Endodermal cell (in vitro differentiated cells): ENCODE measurements around the gene GNAL. TPM values are rescaled to one million over a fixed set of nuclear protein-coding genes. Genes with fewer than 3 reads are reported as not detected.
"Not testable (repeated sequence)": the region's sequence is repeated elsewhere in the genome, so short reads cannot be mapped to it uniquely, and the experiment has no call there.

Source experiments
- DNase-seq: peaks from one replicate; pipeline ENCODE4 v3.0.0-alpha.2; 2017
- H3K27ac ChIP-seq: 2 replicates; pipeline ENCODE4 v1.5.1; 2013; ENCODE audit warnings: mild to moderate bottlenecking, low read depth, low read length, moderate library complexity
- H3K27me3 ChIP-seq: 2 replicates; pipeline ENCODE4 v1.6.1; 2013; ENCODE audit warnings: mild to moderate bottlenecking, low read length, moderate library complexity; ENCODE audit not compliant: insufficient read depth, control insufficient read depth, poor library complexity, severe bottlenecking
- H3K36me3 ChIP-seq: 2 replicates; pipeline ENCODE4 v1.7.0; 2013; ENCODE audit warnings: mild to moderate bottlenecking, low read length, moderate library complexity; ENCODE audit not compliant: control insufficient read depth, insufficient read depth
- H3K4me1 ChIP-seq: one replicate; pipeline ENCODE4 v1.7.0; 2013; ENCODE audit warnings: low read length; ENCODE audit not compliant: control insufficient read depth, insufficient read depth
- H3K4me3 ChIP-seq: 2 replicates; pipeline ENCODE4 v1.5.1; 2013; ENCODE audit warnings: mild to moderate bottlenecking, low read length, moderate library complexity
- H3K9ac ChIP-seq: 2 replicates; pipeline ENCODE4 v1.6.1; 2013; ENCODE audit warnings: mild to moderate bottlenecking, low read length, moderate library complexity; ENCODE audit not compliant: poor library complexity, severe bottlenecking; ENCODE audit errors: extremely low read depth
- H3K9me3 ChIP-seq: 2 replicates; pipeline ENCODE4 v1.6.1; 2013; ENCODE audit warnings: mild to moderate bottlenecking, low read length, moderate library complexity; ENCODE audit not compliant: control insufficient read depth
- H3K27ac Mint-ChIP-seq: 2 replicates; pipeline ENCODE4 v1.8.0; 2020; ENCODE audit warnings: mixed read lengths
- H3K27me3 Mint-ChIP-seq: 2 replicates; pipeline ENCODE4 v1.8.0; 2021; ENCODE audit warnings: mild to moderate bottlenecking, mixed read lengths; ENCODE audit not compliant: insufficient read depth
- H3K36me3 Mint-ChIP-seq: 2 replicates; pipeline ENCODE4 v1.8.0; 2020; ENCODE audit warnings: low read depth, mixed read lengths
- H3K4me1 Mint-ChIP-seq: 2 replicates; pipeline ENCODE4 v1.8.0; 2020; ENCODE audit warnings: mixed read lengths
- H3K4me3 Mint-ChIP-seq: 2 replicates; pipeline ENCODE4 v1.8.0; 2020; ENCODE audit warnings: mild to moderate bottlenecking, moderate library complexity, mixed read lengths
- H3K9me3 Mint-ChIP-seq: 2 replicates; pipeline ENCODE4 v1.8.0; 2020; ENCODE audit warnings: mild to moderate bottlenecking, mixed read lengths
- CTCF ChIP-seq: fragments of 200-600 bp; sonication (generic); conservative IDR thresholded peaks from 2 replicates; pipeline ENCODE4 v1.5.0; 2021; ENCODE audit warnings: antibody characterized with exemption, mild to moderate bottlenecking
- WGBS, 2 experiments: methylation state at CpG; one replicate each; pipeline versions ENCODE4 v1.1.5 to v1.1.7; 2013; ENCODE audit warnings: missing lambda C conversion rate in 2 of 2, mixed read lengths in 1 of 2; ENCODE audit not compliant: insufficient coverage in 1 of 2, insufficient read length in 1 of 2; 5-methylcytosine and 5-hydroxymethylcytosine counted together
- long read RNA-seq, 4 experiments: library from polyadenylated mRNA in 2 of 4; library from RNA in 1 of 4; library from capped mRNA in 1 of 4; stranded (forward) in 3 of 4; unstranded in 1 of 4; transcript quantifications; one replicate each; pipeline ENCODE4 v2.0.0, GENCODE V29; 2020 to 2021; ENCODE audit warnings: inconsistent platforms in 1 of 4
- polyA plus RNA-seq, 2 experiments: library from polyadenylated mRNA; stranded (reverse); fragments of 50-300 nt; gene quantifications; one replicate each; pipeline ENCODE4 v1.2.3, GENCODE V29; 2013
- total RNA-seq, 2 donors: library from RNA; stranded (reverse); fragmentation: NEBNext Ultra II Directional in 1 of 2; extraction: Animal tissue kit (Norgen Biotek cat#: 25700) in 1 of 2; gene quantifications; 2 replicates in 1 of 2; 3 replicates in 1 of 2; pipeline ENCODE4 v1.2.1, GENCODE V29; 2021

GNAL gene
- 10 to 100 TPM; 37.9 to 58.2 TPM for total RNA-seq
- 16.0 TPM for polyA plus RNA-seq (2013, experiment 1 of 2)
- polyA plus RNA-seq (2013, experiment 2 of 2), result 17.5 TPM
- long read RNA-seq, experiment 1, partial matches to known transcripts, result 0 of 13 reads
- long read RNA-seq, experiment 1, other reads (novel, unspliced or antisense), result 13 of 13 reads
- long read RNA-seq, experiment 2, full-length matches to known transcripts, result 30 of 71 reads
- long read RNA-seq, experiment 2, partial matches to known transcripts, result 7 of 71 reads
- long read RNA-seq, experiment 2, other reads (novel, unspliced or antisense), result 34 of 71 reads
- long read RNA-seq, experiment 3, full-length matches to known transcripts, result 34 of 108 reads
- long read RNA-seq, experiment 3, partial matches to known transcripts, result 42 of 108 reads
- long read RNA-seq, experiment 3, other reads (novel, unspliced or antisense), result 32 of 108 reads
- long read RNA-seq, experiment 4, partial matches to known transcripts, result 11 of 13 reads
- long read RNA-seq, experiment 4, other reads (novel, unspliced or antisense), result 1 of 13 reads

- no peaks in the 10 kb centered on the region for H3K36me3 ChIP-seq
- peaks cover 11% of the 10 kb centered on the region for H3K27me3 Mint-ChIP-seq
- peak within 1 kb of the TSS; percentile 82 for H3K4me3 ChIP-seq
- no peaks in the 10 kb centered on the region for H3K9me3 ChIP-seq
- 1 to 2% methylated on average over 29 to 77 of the region's 77 CpGs for WGBS, 2 experiments
- peaks cover 5% of the 10 kb centered on the region for H3K4me1 Mint-ChIP-seq
- peak within 1 kb of the TSS; percentile 52 for H3K9ac ChIP-seq
- H3K4me1 ChIP-seq, result no peaks in the 10 kb centered on the region
- H3K27ac ChIP-seq, result no peak within 1 kb of the TSS
- H3K27me3 ChIP-seq, result peaks cover 4% of the 10 kb centered on the region
- peak; percentile 95 for DNase-seq
- H3K36me3 Mint-ChIP-seq, result no peaks in the 10 kb centered on the region
- H3K4me3 Mint-ChIP-seq, result peak within 1 kb of the TSS; percentile 78
- H3K9me3 Mint-ChIP-seq, result peaks cover 2% of the 10 kb centered on the region
- TF ChIP-seq CTCF, result no peak
- peak within 1 kb of the TSS; percentile 92 for H3K27ac Mint-ChIP-seq
Observed at GRCh38 chr18:11688972-11689668, at the start of gene GNAL. Gene GNAL (plus strand): TSS chr18:11689264. CDS start chr18:11689564, 300 bp downstream.

GRCh38 chr18:11647310-11647709 lies 41.8 kb upstream of the GNAL start:
- H3K27me3 Mint-ChIP-seq, result not testable (repeated sequence)

GRCh38 chr18:11647804-11648203 lies 41.3 kb upstream of the GNAL start:
- H3K4me1 ChIP-seq, H3K4me1 Mint-ChIP-seq, H3K36me3 Mint-ChIP-seq, H3K9ac ChIP-seq, H3K27ac ChIP-seq, H3K27me3 ChIP-seq, H3K4me3 ChIP-seq, H3K4me3 Mint-ChIP-seq, H3K36me3 ChIP-seq, H3K27me3 Mint-ChIP-seq, H3K27ac Mint-ChIP-seq, DNase-seq: not testable (repeated sequence)
- peaks cover 21% of the 10 kb centered on the region for H3K9me3 Mint-ChIP-seq
- peaks cover 10% of the 10 kb centered on the region for H3K9me3 ChIP-seq
- 97 to 98% methylated on average over 12 to 26 of the region's 26 CpGs for WGBS, 2 experiments

More at GRCh38 chr18:11647310-11647709, 41.8 kb upstream of the GNAL start:
- 90% methylated on average over 4 to 23 of the region's 23 CpGs for WGBS, 2 experiments
- H3K9me3 Mint-ChIP-seq, result peaks cover 21% of the 10 kb centered on the region
- not testable (repeated sequence) for H3K9ac ChIP-seq, H3K27ac ChIP-seq, H3K27ac Mint-ChIP-seq, H3K27me3 ChIP-seq, DNase-seq, H3K36me3 ChIP-seq, H3K4me1 Mint-ChIP-seq, H3K4me3 Mint-ChIP-seq, H3K4me1 ChIP-seq, H3K4me3 ChIP-seq, H3K36me3 Mint-ChIP-seq
- peaks cover 10% of the 10 kb centered on the region for H3K9me3 ChIP-seq

GRCh38 chr18:11649839-11650238 lies 39.2 kb upstream of the GNAL start:
- Histone ChIP-seq H3K27me3 (peaks cover 9% of the 10 kb centered on the region), H3K4me1 (no peaks in the 10 kb centered on the region), H3K36me3 (no peaks in the 10 kb centered on the region), H3K9me3 (peaks cover 10% of the 10 kb centered on the region), H3K9ac (no peak overlapping the region), H3K4me3 (no peak overlapping the region), H3K27ac (no peak overlapping the region)
- Mint-ChIP-seq H3K4me1 (no peaks in the 10 kb centered on the region), H3K27ac (no peak overlapping the region), H3K4me3 (no peak overlapping the region), H3K27me3 (peaks cover 14% of the 10 kb centered on the region), H3K36me3 (no peaks in the 10 kb centered on the region), H3K9me3 (peaks cover 21% of the 10 kb centered on the region)
- WGBS, 2 experiments, result 90 to 91% methylated on average over 3 to 4 of the region's 4 CpGs
- DNase-seq, result no peak
- TF ChIP-seq CTCF, result no peak
